HuH-7.5 (cell line): Measurements from ENCODE around the gene TMA7.
A peak's percentile ranks its signal among the peaks of the same experiment; 100 is the strongest.
"Not testable (repeated sequence)": the region's sequence is repeated elsewhere in the genome, so short reads cannot be mapped to it uniquely, and the experiment has no call there.

Experiments used
- DNase-seq: peaks from one replicate; pipeline ENCODE4 v3.0.0; 2011; ENCODE audit warnings: low spot score

Gene TMA7

DNA sequence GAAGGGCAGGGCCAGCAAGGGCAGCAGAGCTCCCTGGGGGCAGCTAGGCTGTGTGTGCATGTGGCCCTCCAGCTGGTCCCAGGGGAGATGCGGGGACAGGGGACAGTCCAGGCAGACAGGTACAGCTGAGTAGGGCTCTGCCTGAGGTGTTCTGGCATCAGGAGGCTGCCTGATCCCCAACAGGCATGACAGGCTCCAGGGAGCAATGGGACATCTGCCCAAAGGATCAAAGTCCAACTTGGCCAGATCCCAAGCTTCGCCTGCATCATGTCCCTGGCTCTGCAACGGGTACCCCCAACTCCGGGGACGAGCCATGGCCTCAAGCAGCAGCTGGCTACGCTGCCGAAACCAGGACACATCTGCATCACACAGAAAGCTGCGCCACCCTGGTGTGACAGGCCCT lies 28.3 kb downstream of the TMA7 start:
- DNase-seq = no peak

DNA sequence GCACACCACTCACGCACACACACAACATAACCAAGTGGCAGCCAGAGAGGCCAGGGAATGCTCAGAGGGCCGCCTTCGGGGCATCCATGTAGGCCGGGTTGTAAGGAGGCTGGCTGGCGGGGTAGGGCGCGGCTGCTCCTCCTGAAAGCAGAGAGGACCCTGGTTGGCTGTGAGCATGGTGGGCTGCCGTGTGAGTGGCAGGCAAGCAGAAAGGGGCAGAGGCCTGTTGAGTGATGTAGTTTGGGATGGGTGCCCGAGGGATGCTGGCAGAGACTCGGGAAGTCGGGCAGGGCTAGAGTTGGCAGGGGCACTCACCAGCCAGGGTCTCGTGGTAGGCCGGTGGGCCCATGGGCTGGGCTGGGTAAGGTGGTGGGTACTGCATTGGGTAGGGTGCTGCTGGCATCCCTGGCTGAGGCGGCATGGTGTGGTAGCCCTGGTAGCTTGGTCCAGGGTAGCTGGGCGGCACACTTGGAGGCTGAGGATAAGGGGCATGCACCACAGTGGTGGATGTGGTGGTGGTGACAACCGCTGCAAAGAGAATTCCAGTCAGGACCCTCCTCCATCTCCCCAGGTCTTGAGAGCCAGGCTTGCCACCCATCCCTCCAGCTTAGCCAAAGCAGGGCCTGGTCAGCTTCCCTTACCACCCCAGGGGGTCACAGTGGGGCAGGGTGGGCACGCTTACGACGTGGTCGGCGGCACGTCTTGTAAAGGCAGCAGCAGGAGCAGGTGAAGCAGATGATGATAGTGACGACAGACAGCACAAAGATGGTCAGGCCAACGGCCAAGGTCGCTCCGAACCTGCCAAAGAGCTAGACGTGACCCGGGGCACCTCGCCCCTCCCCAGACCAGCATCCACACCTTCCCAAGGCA lies 29.2 kb downstream of the TMA7 start:
- DNase-seq = no peak

GRCh38 chr3:48470286-48470685 lies 30.2 kb downstream of the TMA7 start:
- no peak for DNase-seq

GRCh38 chr3:48472673-48472922 lies 32.5 kb downstream of the TMA7 start:
- DNase-seq = peak; percentile 59

DNA sequence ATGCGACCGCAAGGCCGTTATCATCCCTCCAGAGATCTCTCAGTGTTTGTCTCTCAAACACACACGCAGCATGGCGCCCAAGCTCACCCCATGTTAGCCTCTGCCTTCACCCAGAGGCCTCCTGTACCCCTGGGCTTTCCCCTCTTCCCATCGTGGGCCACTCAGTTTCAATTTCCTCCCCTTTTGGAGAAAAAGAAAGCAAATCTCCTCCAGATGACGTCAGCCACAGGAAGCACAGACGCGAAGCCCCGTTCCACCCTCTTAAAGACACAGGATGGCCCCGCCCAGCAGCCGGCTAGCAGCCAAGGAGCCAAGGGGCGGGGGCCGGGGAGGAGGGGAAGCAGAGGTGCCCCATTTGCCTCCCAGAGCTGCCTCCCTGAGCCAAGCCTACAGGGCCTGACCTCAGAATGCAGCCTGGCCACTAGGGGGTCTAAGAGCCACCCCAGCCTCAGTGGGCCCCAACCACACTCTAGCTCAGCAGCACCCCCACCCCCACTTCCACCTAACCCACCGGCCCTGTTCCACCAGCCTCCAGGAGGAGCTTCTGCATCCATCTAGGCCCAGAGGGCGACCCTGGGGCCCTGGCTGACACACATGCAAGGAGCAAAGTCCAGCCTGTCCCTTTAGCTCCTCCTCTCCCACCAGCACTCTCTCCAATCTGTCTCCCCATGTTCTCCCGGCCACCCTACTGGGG lies 33.0 kb downstream of the TMA7 start:
- peak; percentile 95 for DNase-seq

GRCh38 chr3:48473617-48473952 lies 33.5 kb downstream of the TMA7 start:
- no peak for DNase-seq

DNA sequence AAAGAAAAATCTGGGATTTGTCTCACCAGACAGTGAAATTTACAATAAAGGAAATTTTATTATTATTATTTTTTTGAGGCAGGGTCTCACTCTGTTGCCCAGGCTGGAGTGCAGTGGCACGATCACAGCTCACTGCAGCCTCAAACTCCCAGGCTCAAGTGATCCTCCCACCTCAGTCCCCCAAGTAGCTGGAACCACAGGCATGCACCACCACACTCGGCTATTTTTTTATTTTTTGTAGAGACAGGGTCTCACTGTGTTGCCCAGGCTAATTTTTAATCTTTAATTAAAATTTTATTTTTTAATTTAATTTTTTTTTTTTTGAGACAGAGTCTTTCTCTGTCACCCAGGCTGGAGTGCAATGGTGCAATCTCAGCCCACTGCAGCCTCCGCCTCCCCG lies 34.0 kb downstream of the TMA7 start:
- not testable (repeated sequence) for DNase-seq

- DNase-seq = no peak
These were observed 34.6 kb downstream of the TMA7 start for GRCh38 chr3:48474619-48475018.

DNA sequence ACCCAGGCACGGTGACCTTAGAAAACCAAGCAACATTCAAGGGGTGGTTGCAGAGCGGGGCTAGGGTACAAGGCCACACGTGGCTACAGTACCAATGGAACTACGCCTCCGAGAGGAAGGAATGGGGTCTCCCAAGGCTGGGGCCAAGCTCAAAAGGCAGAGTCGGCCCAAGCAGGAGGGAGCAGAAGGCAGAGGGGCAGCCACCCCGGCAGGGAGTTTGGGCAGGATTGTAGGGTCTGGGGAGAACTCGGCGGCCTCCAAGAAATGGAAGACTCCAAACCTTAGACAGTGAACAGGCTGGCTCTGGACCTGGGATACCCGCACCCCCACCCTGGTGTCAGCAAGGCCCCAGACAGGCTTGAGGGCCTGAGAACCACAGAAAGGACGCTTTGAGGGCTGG lies 35.1 kb downstream of the TMA7 start:
- DNase-seq = no peak

DNA sequence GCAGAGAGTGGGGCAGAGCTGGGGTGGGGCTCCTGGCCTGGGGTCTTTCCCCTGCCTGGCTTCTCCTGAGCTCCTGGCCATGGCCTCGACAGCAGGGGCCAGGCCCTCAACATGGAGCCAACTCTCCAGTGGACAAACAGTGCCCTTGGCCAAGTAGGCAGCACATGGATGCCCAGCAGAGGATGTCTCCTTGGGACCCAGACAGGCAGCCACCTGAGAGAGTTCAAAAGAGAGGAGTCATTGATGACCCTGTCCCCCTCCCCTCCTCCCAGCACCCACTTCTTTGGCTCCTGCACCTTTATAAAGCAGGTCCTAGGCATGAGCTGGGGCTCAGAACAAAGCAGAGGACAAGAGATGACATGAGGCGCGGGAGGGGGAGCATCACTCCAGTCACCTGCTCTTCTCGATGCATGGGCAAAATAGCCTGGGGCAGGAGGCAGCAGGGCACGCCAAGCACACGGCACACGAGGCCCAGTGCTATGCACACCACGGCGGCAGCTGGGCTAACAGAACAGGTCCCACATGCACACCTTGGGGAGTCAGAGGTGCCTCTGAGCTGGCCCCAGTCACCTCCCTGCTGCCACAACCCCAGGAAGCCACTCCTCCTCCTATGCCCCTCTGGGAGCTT lies 36.5 kb downstream of the TMA7 start:
- DNase-seq = no peak

- no peak for DNase-seq
These were observed 38.0 kb downstream of the TMA7 start for GRCh38 chr3:48477959-48478520.

DNA sequence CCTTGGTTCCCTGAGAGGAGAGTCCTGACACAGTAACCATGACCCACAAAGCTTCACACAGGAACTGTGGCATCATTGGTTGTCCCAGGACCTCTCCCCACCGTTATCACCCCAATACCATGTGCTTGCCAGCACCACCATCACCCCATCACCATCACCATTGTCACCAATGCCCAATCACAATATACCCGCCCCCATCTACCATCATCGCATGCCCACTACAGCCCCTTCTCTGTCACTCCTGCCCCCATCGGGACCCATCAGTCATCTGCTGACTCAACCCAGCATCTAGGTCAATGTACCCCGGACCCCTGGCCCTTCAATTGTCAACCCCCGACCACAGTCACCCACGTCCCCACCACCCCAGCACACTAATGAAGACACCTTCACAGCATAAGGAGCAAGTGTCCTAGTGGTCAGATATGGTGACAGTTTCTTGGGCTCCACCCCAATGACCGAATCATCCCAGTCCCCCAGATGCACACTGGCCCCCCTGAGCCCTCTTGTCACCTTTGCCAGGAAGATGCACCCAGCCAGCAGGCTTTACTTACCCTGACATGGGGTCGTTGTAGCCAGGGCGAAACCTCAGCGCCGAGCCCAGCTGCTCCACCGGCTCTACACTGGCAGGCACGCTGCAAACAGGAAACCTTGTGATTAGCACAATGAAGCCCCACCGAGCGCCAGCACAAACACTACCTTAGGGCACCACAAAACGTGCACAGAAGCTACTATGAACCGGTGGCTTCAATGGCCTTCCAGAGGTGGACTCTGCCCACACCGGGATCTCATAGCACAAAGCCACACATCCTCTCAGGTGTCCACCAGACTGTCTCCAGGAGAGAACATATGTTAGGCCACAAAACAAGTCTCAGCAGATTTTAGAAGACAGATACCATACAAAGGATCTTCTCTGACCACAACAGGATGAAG lies 38.8 kb downstream of the TMA7 start:
- no peak for DNase-seq

GRCh38 chr3:48480891-48481290 lies 40.8 kb downstream of the TMA7 start:
- not testable (repeated sequence) for DNase-seq

DNA sequence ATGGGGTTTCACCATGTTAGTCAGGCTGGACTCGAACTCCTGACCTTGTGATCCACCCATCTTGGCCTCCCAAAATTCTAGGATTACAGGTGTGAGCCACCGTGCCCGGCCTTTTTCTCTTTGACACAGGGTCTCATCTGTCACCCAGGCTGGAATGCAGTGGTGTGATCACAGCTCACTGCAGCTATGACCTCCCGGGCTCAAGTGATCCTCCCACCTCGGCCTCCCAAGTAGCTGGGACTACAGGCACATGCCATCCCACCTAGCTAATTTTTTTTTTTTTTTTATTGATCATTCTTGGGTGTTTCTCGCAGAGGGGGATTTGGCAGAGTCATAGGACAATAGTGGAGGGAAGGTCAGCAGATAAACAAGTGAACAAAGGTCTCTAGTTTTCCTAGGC lies 42.8 kb downstream of the TMA7 start:
- not testable (repeated sequence) for DNase-seq

- no peak for DNase-seq
These were observed 46.9 kb downstream of the TMA7 start for GRCh38 chr3:48486952-48487351.

- DNase-seq = no peak
These were observed 52.6 kb downstream of the TMA7 start for GRCh38 chr3:48492461-48493202.

DNA sequence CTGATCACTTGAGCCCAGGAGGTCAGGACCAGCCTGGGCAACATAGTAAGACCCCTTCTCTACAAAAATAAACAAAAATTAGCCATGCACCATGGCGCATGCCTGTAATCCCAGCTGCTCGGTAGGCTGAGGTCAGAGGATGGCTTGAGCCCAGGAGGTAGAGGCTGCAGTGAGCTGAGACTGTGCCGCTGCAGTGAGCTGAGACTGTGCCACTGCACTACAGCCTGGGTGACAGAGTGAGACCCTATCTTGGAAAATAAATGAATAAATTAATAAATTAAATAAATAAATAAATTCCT lies 53.1 kb downstream of the TMA7 start:
- no peak for DNase-seq
